ENCODE results near the gene CORIN. TPM values are rescaled to one million over a fixed set of nuclear protein-coding genes. Genes with fewer than 3 reads are reported as not detected.

The CORIN gene
- total and polyA plus RNA-seq, 4 donors = 0.15 to 9.1 (median 1.0) TPM

- DNase-seq (no peak), ATAC-seq (ENCODE audit: insufficient read depth, low FRiP score) (no peak)
- no peak overlapping the region for H3K9ac ChIP-seq (ENCODE audit: insufficient read depth in 1 of 2, low read length in 2 of 2)
- H3K4me3 ChIP-seq = no peak overlapping the region
- H3K27me3 ChIP-seq (ENCODE audit: control insufficient read depth in 3 of 3, insufficient read depth in 3 of 3, low read length in 2 of 3) = no peaks in the 10 kb centered on the region
- TF ChIP-seq CTCF (IDR thresholded peaks at IDR 0.05; ENCODE audit: control extremely low read depth, extremely low read depth) = no peak
- peaks cover 0 to 2% (median 0%) of the 10 kb centered on the region in 5 donors for H3K4me1 ChIP-seq (ENCODE audit: control insufficient read depth in 5 of 5, insufficient read depth in 5 of 5, low read length in 5 of 5)
- H3K9me3 ChIP-seq (ENCODE audit: control insufficient read depth in 4 of 4, insufficient read depth in 3 of 4, low read length in 3 of 4) = no peaks in the 10 kb centered on the region
- H3K36me3 ChIP-seq (ENCODE audit: control insufficient read depth in 4 of 4, insufficient read depth in 4 of 4, low read length in 4 of 4) = peaks cover 0 to 13% (median 3%) of the 10 kb centered on the region in 4 donors
- H3K27ac ChIP-seq (ENCODE audit: low read depth in 1 of 2, low read length in 1 of 2) = no peak overlapping the region
- WGBS, 2 donors = 64 to 83% methylated on average over 1 of the region's 1 CpG
Observed at GRCh38 chr4:47849466-47849865, 11.6 kb upstream of the CORIN start.

- 85 to 91% methylated on average over 2 of the region's 2 CpGs for WGBS, 2 donors
- ATAC-seq (ENCODE audit: insufficient read depth, low FRiP score) = no peak
Observed at GRCh38 chr4:47848041-47848440, 10.2 kb upstream of the CORIN start.

GRCh38 chr4:47842985-47843384 is 5.1 kb upstream of the CORIN start:
- TF ChIP-seq CTCF (IDR thresholded peaks at IDR 0.05; ENCODE audit: control extremely low read depth, extremely low read depth) = no peak
- H3K4me1 ChIP-seq (ENCODE audit: control insufficient read depth in 5 of 5, insufficient read depth in 5 of 5, low read length in 5 of 5) = peaks cover 0 to 5% (median 0%) of the 10 kb centered on the region in 5 donors
- H3K4me3 ChIP-seq = no peak overlapping the region
- no peak overlapping the region for H3K27ac ChIP-seq (ENCODE audit: low read depth in 1 of 2, low read length in 1 of 2)
- H3K36me3 ChIP-seq (ENCODE audit: control insufficient read depth in 4 of 4, insufficient read depth in 4 of 4, low read length in 4 of 4) = peaks cover 0 to 4% (median 2%) of the 10 kb centered on the region in 4 donors
- ATAC-seq (ENCODE audit: insufficient read depth, low FRiP score) (no peak), DNase-seq (no peak)
- no peaks in the 10 kb centered on the region for H3K27me3 ChIP-seq (ENCODE audit: control insufficient read depth in 3 of 3, insufficient read depth in 3 of 3, low read length in 2 of 3)
- H3K9me3 ChIP-seq (ENCODE audit: control insufficient read depth in 4 of 4, insufficient read depth in 3 of 4, low read length in 3 of 4) = no peaks in the 10 kb centered on the region
- no peak overlapping the region for H3K9ac ChIP-seq (ENCODE audit: insufficient read depth in 1 of 2, low read length in 2 of 2)

More at GRCh38 chr4:47848041-47848440, 10.2 kb upstream of the CORIN start:
- TF ChIP-seq CTCF (IDR thresholded peaks at IDR 0.05; ENCODE audit: control extremely low read depth, extremely low read depth) = no peak
- DNase-seq = no peak
- Histone ChIP-seq H3K4me3 (no peak overlapping the region), H3K27me3 (ENCODE audit: control insufficient read depth in 3 of 3, insufficient read depth in 3 of 3, low read length in 2 of 3) (no peaks in the 10 kb centered on the region), H3K9ac (ENCODE audit: insufficient read depth in 1 of 2, low read length in 2 of 2) (no peak overlapping the region), H3K4me1 (ENCODE audit: control insufficient read depth in 5 of 5, insufficient read depth in 5 of 5, low read length in 5 of 5) (peaks cover 0 to 2% (median 0%) of the 10 kb centered on the region in 5 donors), H3K36me3 (ENCODE audit: control insufficient read depth in 4 of 4, insufficient read depth in 4 of 4, low read length in 4 of 4) (peaks cover 0 to 7% (median 2%) of the 10 kb centered on the region in 4 donors), H3K9me3 (ENCODE audit: control insufficient read depth in 4 of 4, insufficient read depth in 3 of 4, low read length in 3 of 4) (no peaks in the 10 kb centered on the region), H3K27ac (ENCODE audit: low read depth in 1 of 2, low read length in 1 of 2) (no peak overlapping the region)

GRCh38 chr4:47840291-47840690 is 2.4 kb upstream of the CORIN start:
- no peak for TF ChIP-seq CTCF (IDR thresholded peaks at IDR 0.05; ENCODE audit: control extremely low read depth, extremely low read depth)
- 98 to 100% methylated on average over 1 of the region's 1 CpG for WGBS, 2 donors
- no peaks in the 10 kb centered on the region for H3K9me3 ChIP-seq (ENCODE audit: control insufficient read depth in 4 of 4, insufficient read depth in 3 of 4, low read length in 3 of 4)

More at GRCh38 chr4:47840291-47840690, 2.4 kb upstream of the CORIN start:
- Histone ChIP-seq H3K9ac (ENCODE audit: insufficient read depth in 1 of 2, low read length in 2 of 2) (no peak overlapping the region), H3K36me3 (ENCODE audit: control insufficient read depth in 4 of 4, insufficient read depth in 4 of 4, low read length in 4 of 4) (peaks cover 0 to 4% (median 2%) of the 10 kb centered on the region in 4 donors), H3K27ac (ENCODE audit: low read depth in 1 of 2, low read length in 1 of 2) (no peak overlapping the region), H3K4me1 (ENCODE audit: control insufficient read depth in 5 of 5, insufficient read depth in 5 of 5, low read length in 5 of 5) (peaks cover 6 to 25% (median 8%) of the 10 kb centered on the region in 5 donors), H3K4me3 (no peak overlapping the region), H3K27me3 (ENCODE audit: control insufficient read depth in 3 of 3, insufficient read depth in 3 of 3, low read length in 2 of 3) (no peaks in the 10 kb centered on the region)
- ATAC-seq (ENCODE audit: insufficient read depth, low FRiP score) (no peak), DNase-seq (no peak)

Data from lung (tissue), 12 donors.